ENCODE measurements around the gene SLC4A11.

DNA sequence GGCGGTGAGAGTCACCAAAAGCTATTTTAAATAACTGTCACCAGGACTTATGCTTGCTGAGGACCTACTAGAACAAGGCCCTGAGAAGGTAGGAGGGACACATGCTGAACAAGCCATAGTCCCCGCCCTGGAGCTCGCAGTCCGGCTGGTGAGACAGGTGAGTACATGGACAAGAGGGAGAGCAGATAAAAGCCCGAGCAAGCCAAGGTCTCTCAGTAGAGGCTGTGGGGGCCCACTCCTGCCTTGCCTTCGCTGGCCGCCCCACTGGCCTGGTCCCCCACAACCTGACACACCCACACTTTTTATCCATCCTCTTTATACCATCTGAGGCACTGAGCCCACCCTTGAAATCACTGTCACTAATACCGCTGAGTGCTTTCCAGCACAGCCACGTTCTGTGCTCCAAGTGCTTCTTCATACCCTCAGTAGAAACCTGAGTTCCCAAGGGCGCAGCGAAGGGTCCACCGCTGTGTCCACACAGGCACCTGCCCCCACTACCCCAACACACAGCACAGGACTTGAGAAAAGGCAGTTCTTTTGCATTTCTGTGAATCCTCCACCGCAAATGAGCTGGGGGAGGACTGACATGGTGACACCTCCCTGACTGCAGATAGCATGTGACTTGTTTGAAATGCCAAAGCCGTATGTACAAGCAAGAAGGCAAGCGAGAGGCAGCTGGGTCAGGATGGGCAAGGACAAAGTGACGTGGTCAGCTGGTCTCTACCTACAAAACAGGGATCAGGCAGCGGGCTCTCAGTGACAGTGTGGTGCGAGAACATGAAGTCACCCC is 46.6 kb downstream of the SLC4A11 start:
- TF ChIP-seq CTCF (IDR thresholded peaks at IDR 0.05) (no peak), POLR2A (IDR thresholded peaks at IDR 0.05) (no peak)

All from lower leg skin (tissue), 3 donors.